Hair follicular keratinocyte (primary cell): ENCODE measurements around the gene HERC2. TPM values are rescaled to one million over a fixed set of nuclear protein-coding genes. Genes with fewer than 3 reads are reported as not detected.

ENCODE experiments used
- total RNA-seq: library from RNA; depleted of rRNA; stranded (reverse); fragments of >200 nt; gene quantifications from 2 replicates; pipeline ENCODE4 v1.2.3, GENCODE V29; 2015

HERC2 gene, protein sequence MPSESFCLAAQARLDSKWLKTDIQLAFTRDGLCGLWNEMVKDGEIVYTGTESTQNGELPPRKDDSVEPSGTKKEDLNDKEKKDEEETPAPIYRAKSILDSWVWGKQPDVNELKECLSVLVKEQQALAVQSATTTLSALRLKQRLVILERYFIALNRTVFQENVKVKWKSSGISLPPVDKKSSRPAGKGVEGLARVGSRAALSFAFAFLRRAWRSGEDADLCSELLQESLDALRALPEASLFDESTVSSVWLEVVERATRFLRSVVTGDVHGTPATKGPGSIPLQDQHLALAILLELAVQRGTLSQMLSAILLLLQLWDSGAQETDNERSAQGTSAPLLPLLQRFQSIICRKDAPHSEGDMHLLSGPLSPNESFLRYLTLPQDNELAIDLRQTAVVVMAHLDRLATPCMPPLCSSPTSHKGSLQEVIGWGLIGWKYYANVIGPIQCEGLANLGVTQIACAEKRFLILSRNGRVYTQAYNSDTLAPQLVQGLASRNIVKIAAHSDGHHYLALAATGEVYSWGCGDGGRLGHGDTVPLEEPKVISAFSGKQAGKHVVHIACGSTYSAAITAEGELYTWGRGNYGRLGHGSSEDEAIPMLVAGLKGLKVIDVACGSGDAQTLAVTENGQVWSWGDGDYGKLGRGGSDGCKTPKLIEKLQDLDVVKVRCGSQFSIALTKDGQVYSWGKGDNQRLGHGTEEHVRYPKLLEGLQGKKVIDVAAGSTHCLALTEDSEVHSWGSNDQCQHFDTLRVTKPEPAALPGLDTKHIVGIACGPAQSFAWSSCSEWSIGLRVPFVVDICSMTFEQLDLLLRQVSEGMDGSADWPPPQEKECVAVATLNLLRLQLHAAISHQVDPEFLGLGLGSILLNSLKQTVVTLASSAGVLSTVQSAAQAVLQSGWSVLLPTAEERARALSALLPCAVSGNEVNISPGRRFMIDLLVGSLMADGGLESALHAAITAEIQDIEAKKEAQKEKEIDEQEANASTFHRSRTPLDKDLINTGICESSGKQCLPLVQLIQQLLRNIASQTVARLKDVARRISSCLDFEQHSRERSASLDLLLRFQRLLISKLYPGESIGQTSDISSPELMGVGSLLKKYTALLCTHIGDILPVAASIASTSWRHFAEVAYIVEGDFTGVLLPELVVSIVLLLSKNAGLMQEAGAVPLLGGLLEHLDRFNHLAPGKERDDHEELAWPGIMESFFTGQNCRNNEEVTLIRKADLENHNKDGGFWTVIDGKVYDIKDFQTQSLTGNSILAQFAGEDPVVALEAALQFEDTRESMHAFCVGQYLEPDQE (N-terminal part only)
- 23.8 and 25.5 TPM in 2 replicates for total RNA-seq

DNA sequence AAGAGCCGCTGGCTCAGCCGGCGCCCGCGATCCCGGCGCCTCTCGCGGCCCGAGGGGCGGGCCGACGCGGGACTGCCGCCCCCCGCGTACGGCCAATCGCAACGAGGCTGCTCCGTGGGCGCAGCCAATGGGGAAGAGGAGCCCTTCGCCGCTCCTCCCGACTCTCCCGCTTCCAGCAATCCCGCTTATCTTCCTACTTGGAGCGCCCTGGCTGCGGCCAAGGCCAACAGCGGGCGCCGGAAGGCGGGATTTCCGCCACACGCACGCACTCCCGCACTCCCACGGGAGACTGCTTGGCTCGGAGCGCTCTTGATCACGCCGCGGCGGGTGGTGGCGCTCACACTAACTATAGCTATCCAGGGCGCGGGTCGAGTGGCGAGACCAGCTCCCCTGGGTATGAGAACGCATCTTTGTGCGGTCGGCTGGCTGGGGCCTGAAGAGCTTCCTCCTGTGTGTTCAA, at the start of gene HERC2:
TSS of gene HERC2 (minus strand) at position 51 of the 460 bp plus-strand sequence. CDS start 746 bp downstream, outside the sequence.

DNA sequence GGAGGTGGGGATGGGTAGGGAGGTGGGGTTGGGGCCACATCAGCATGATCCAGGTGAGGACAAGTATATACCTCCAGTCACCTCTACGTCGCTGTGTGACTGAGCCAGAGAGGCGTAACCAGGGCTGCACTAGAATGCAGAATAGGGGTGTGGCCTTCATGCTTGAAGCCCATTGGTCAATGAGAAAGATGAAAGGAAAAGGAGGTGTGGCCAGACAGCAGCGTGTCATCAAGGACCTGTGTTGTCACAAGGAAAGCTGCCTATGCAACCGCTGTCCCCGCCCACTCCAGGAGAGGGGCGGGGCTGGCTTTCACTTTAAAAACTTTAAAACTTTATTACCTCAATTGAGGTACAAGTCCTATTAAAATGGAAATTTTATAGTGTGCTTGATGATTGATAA, 36.0 kb upstream of the HERC2 start, which contains the start of gene GOLGA6L24:
TSS of gene GOLGA6L24 (minus strand) at position 101 of the 400 bp plus-strand sequence. CDS start at position 40, 61 bp downstream.

DNA sequence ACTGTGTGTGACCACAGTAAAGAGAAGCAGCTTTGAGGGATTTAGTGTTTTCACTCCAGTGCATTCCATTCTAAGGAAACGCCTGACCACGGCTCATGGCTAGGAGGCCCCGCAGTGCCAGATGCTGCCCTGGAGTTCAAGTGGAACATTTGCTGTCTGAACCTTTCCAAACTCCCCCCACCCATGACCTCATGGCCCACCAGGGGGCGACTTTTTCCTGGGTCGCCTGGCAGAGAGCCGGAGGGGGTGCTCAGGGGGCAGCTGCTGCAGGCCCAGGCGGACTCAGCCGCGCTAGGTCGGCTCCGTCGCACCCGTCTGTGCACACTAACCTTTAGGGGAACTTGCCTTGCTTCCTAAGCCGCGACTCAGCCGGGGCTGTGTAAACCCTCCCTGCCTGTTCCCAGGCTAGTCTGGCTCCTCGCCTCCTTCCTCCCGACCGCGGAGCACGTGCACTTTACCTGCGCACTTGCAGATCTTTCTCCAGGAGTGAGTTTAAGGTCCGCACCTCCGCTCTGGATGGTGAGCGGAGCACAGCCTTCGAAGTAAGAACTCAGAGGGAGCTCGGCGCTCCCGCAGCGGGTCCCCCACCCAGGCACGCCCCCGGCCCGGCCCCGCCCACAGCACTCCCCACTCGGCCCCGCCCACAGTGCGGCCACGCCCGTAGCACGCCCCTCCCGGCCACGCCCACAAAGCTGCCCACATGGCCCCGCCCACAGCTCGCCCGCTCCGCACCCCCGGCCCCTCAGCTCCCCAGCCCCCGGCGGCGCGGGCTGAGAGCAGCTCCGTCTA, 223.0 kb downstream of the HERC2 start, which contains the start of gene OCA2:
TSS of gene OCA2 (minus strand) at position 550 of the 789 bp plus-strand sequence. CDS start 17,441 bp downstream, outside the sequence.

Other genes with a start within 250 kb of the HERC2 start
- gene OCA2, start 222.9 kb downstream of the HERC2 start, total RNA-seq: not detected in 2 replicates
- not detected in 2 replicates for gene GOLGA6L24, start 35.9 kb upstream of the HERC2 start, total RNA-seq
- not detected in 2 replicates for gene GOLGA8F, start 56.5 kb upstream of the HERC2 start, total RNA-seq
- gene GOLGA8G, start 210.8 kb upstream of the HERC2 start, total RNA-seq: not detected in 2 replicates
- not detected in 2 replicates for gene GOLGA6L25, start 231.4 kb upstream of the HERC2 start, total RNA-seq